HG02870 (cell line): Measurements from ENCODE around the gene PDCD4.

Source experiments
- ATAC-seq: cut with Tn5 transposase; IDR thresholded peaks from one replicate; pipeline ENCODE4 v1.9.1; 2021; ENCODE audit warnings: mild to moderate bottlenecking, moderate library complexity; ENCODE audit not compliant: unreplicated experiment

The PDCD4 gene

GRCh38 chr10:110918269-110918642 lies 46.5 kb downstream of the PDCD4 start:
- no peak for ATAC-seq

GRCh38 chr10:110918643-110919348 lies 47.1 kb downstream of the PDCD4 start, which contains the start of gene BBIP1:
TSS of gene BBIP1 (minus strand) at chr10:110919180. CDS start at chr10:110918157, 1,023 bp downstream.
- ATAC-seq = peak; percentile 81

- no peak for ATAC-seq
These were observed 47.7 kb downstream of the PDCD4 start, which contains the start of gene SHOC2 for GRCh38 chr10:110919349-110919931. TSS of gene SHOC2 (plus strand) at chr10:110919604. CDS start at chr10:110964359, 44,755 bp downstream.

- ATAC-seq = peak; percentile 24
These were observed 48.5 kb downstream of the PDCD4 start for GRCh38 chr10:110919971-110920881.

DNA sequence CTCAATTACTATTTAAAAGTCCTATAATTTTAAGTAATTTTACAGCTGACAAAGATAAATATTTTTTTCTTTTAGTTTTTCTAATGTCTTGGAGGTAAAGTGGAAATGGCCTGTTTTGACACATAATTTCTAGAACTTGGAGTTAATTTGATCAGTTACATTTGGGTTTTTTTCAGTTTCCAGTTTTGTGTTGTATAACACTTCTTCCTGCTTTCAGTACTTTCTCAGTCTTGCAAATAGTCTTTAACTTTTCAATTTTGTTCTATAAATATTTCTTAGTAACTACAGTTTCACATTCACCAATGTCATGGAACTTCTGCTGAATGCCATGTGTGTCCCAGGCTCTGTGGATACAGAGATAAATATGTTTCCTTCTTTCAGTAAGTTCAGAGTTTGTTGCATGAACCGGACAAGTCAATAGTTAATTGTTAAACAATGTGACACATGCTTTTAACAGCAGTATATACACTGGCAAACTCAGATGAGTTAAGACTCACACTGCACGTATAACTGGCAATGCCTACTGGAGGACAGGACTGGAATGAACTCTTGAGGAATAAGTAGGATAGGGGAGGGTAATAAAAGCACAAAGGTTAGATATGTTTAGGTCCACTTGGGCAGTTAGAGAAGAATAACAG lies 52.2 kb downstream of the PDCD4 start:
- ATAC-seq = no peak

GRCh38 chr10:110927461-110927860 lies 55.7 kb downstream of the PDCD4 start:
- ATAC-seq = no peak

DNA sequence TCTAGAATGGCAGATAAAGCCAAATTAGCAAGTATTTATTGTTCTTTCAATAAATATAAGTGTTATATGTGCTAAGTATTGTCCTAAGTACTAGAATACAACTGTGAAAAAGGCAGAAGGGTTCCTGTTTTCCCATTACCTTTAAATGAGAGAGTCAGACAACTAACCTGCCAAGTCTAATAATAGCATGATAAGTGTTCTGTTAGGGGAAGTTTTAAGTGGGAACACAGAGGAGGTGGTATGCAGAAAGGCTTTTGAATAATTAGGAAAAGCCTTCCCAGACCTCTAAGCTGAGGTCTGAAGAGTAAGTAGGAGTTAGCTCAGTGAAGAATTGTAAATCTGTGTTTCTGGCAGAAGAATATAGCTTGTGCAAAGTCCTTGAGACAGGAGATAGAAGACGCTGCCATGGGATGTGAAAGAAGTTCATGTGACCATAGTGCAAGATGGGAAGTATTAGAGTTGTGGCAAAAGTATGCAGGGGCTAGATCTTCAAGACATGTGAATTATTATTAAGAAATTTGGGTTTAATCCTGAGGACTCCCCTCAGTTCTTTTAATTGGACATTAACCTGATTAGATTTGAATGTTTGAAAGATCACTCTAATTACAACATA lies 60.1 kb downstream of the PDCD4 start:
- ATAC-seq = no peak

GRCh38 chr10:110932505-110933180 lies 60.9 kb downstream of the PDCD4 start:
- no peak for ATAC-seq

DNA sequence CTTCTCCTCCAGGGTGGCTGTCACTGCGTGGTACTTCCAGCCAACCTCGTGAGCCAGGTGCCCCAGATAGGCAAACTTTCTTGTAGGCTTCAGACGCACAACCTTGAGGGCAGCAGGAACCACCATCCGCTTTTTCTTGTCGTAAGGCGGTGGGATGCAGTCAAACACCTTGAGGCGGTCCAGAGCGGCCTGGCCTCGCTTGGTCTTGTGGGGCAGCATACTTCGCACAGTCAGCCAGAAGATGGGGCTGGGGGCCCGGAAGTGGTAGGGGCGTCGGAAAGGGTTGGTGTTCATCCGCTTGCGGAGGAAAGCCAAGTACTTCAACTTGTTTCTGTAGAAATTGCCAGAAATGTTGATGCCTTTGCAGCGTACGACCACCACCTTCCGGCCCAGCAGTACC lies 65.0 kb downstream of the PDCD4 start:
- no peak for ATAC-seq

- no peak for ATAC-seq
These were observed 67.7 kb downstream of the PDCD4 start for GRCh38 chr10:110939419-110939818.

GRCh38 chr10:110944792-110945396 lies 73.2 kb downstream of the PDCD4 start:
- ATAC-seq = no peak

GRCh38 chr10:110946496-110946895 lies 74.8 kb downstream of the PDCD4 start:
- ATAC-seq = no peak

DNA sequence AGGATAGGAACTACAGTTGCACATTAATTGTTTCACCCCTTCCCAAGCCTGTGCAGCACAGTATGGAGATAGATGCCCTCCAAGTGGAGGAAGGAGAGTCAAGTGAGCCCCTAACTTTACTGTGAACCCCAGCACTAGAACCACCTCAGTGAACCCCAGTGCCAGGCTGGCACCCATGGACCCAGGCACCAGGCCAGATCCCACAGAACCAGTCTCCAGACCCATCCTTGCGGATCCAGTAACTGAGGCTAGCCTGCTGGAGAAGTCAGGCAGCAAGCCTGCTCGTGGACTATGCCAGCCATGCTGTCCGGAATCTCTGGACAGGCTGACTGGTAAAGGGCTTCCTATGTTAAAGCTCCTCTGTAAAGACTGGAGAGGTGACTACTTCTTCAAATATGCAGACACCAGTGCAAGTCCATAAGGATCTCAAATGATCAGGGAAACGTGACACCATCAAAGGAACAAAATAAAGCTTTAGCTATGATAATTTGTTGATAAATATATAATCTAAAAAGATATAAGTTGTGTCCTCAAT lies 75.4 kb downstream of the PDCD4 start:
- no peak for ATAC-seq
